Naive B cell (primary cell): ENCODE data around the gene DDX41. TPM values are rescaled to one million over a fixed set of nuclear protein-coding genes. Genes with fewer than 3 reads are reported as not detected.

Experiments
- ATAC-seq, 2 donors: fragments of 150-1000 bp; cut with Tn5 transposase; 2 replicates each; pipeline ENCODE4 v1.10.0; 2021; ENCODE audit warnings: low read depth in 2 of 2, mild to moderate bottlenecking in 2 of 2, moderate library complexity in 2 of 2
- DNase-seq: peaks from one replicate; pipeline ENCODE4 v3.0.0; 2022
- H3K27ac Mint-ChIP-seq, 6 donors: one replicate each; pipeline ENCODE4 v1.8.0; 2020 to 2022; ENCODE audit warnings: mild to moderate bottlenecking in 6 of 6, mixed read lengths in 6 of 6, moderate library complexity in 5 of 6, inconsistent platforms in 2 of 6
- H3K27me3 Mint-ChIP-seq, 3 donors: one replicate each; pipeline ENCODE4 v1.8.0; 2021 to 2022; ENCODE audit warnings: mixed read lengths in 3 of 3, mild to moderate bottlenecking in 1 of 3
- H3K36me3 Mint-ChIP-seq, 2 donors: one replicate each; pipeline ENCODE4 v1.8.0; 2020 to 2022; ENCODE audit warnings: mixed read lengths in 2 of 2, inconsistent platforms in 1 of 2, mild to moderate bottlenecking in 1 of 2
- H3K4me1 Mint-ChIP-seq, 3 donors: one replicate each; pipeline ENCODE4 v1.8.0; 2020 to 2022; ENCODE audit warnings: mixed read lengths in 3 of 3, inconsistent platforms in 1 of 3, mild to moderate bottlenecking in 1 of 3, moderate library complexity in 1 of 3
- H3K4me3 Mint-ChIP-seq, 8 donors: one replicate each; pipeline ENCODE4 v1.8.0; 2020 to 2022; ENCODE audit warnings: mild to moderate bottlenecking in 8 of 8, mixed read lengths in 8 of 8, moderate library complexity in 8 of 8, inconsistent platforms in 2 of 8
- H3K9me3 Mint-ChIP-seq, 7 donors: one replicate each; pipeline ENCODE4 v1.8.0; 2020 to 2022; ENCODE audit warnings: mixed read lengths in 7 of 7, mild to moderate bottlenecking in 5 of 7, inconsistent platforms in 2 of 7, moderate library complexity in 1 of 7
- polyA plus RNA-seq, 6 donors: library from polyadenylated mRNA; unstranded; fragments of 300-500 nt; fragmentation: Illumina TruSeq; gene quantifications; one replicate each; pipeline ENCODE4 v1.2.3, GENCODE V29; 2021; ENCODE audit warnings: low read depth in 6 of 6

DDX41 gene
- polyA plus RNA-seq, 6 donors from 2014 or later, result 25.8 to 72.8 (median 43.0) TPM

GRCh38 chr5:177515580-177515979, 1.2 kb downstream of the DDX41 start:
- peak overlapping the region; percentile 66 to 99 (median 92) for H3K4me3 Mint-ChIP-seq
- H3K9me3 Mint-ChIP-seq, result no peaks in the 10 kb centered on the region
- DNase-seq (no peak), ATAC-seq (no peak)
- H3K27ac Mint-ChIP-seq, result peak overlapping the region in 5 of 6 donors; percentile 15 to 83 (median 32)
- peaks cover 6 to 24% of the 10 kb centered on the region in 2 donors for H3K36me3 Mint-ChIP-seq
- H3K27me3 Mint-ChIP-seq, result no peaks in the 10 kb centered on the region
- peaks cover 45 to 68% (median 62%) of the 10 kb centered on the region in 3 donors for H3K4me1 Mint-ChIP-seq

DNA sequence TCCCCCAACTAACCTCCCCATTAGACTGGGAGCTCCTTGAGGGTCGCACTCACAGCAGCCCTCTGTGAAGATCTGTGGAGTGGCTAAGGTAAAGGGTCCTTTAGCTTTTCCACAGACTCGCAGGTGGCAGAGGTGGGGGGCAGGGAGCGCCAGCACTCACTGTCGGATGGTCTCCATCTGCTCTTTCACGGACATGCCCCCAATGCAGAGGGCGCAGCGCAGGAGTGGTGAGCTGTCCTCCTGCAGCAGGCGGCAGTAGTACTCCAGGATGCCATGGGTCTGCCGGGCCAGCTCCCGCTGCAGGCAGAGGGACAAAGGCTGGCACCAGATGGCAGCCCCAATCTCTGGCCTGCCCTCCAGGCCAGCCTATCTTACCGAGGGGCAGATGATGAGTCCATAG, 2.2 kb downstream of the DDX41 start:
- Mint-ChIP-seq H3K4me1 (peaks cover 47 to 68% (median 62%) of the 10 kb centered on the region in 3 donors), H3K36me3 (peaks cover 6 to 24% of the 10 kb centered on the region in 2 donors), H3K9me3 (no peaks in the 10 kb centered on the region), H3K27me3 (no peaks in the 10 kb centered on the region), H3K4me3 (peak overlapping the region in 3 of 8 donors; percentile 90 to 99 (median 95)), H3K27ac (peak overlapping the region in 1 of 6 donors; percentile 54)
- ATAC-seq (no peak), DNase-seq (no peak)

DNA sequence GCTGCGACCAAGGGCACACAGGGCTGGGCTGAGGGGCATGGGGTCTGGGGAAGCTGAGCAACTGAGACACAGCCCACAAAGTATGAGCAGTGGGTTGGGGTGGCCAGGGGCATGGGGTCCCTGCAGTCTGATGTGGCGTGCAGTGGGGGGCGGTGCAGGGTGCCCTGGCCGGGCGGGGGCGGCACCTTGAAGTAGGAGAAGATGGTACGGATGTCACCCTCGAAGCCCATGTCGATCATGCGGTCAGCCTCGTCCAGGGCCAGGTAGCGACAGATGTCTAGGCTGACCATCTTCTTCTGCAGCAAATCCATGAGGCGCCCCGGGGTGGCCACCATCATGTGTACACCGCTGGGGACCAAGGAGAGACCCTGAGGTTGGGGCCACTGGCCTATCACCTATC, 3.3 kb downstream of the DDX41 start:
- peak overlapping the region in 2 of 6 donors; percentile 54 to 56 for H3K27ac Mint-ChIP-seq
- peaks cover 6 to 24% of the 10 kb centered on the region in 2 donors for H3K36me3 Mint-ChIP-seq
- H3K9me3 Mint-ChIP-seq, result peaks cover 0 to 1% (median 0%) of the 10 kb centered on the region in 7 donors
- H3K4me1 Mint-ChIP-seq, result peaks cover 56 to 73% (median 65%) of the 10 kb centered on the region in 3 donors
- no peaks in the 10 kb centered on the region for H3K27me3 Mint-ChIP-seq
- ATAC-seq, result no peak
- DNase-seq, result no peak
- H3K4me3 Mint-ChIP-seq, result peak overlapping the region in 2 of 8 donors; percentile 50 to 59

DNA sequence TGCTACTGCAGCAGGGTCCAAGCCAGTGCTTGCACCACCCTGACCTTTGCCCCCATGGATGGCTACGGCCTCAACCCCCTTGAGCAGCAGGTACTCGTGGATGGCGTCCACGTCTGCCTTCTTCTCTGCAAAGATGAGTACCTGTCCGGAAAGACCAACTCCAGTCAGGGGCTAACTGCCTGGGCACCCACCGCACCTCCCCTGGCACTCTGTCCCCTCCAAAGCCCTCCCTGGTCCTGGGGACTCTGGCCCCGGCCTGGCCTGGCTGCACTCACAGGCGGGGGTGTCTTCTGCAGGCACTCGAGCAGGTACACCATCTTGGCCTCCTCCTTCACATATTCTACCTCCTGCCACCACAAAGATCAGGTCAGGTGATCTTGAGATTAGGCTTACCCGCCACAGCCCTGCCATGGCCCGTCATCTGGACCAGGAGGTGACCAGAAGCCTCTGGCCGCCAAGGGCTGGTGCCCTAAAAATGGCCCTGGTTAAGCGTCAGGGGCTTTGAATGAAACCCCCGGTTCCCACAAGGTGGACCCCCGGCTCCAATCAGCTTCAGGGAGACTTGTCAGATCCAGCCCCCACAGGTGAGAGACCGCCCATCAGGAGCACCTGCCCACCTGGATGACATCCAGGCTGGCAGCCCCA, 3.9 kb downstream of the DDX41 start:
- ATAC-seq (no peak), DNase-seq (no peak)
- Mint-ChIP-seq H3K27me3 (no peaks in the 10 kb centered on the region), H3K36me3 (peaks cover 7 to 27% of the 10 kb centered on the region in 2 donors), H3K4me3 (peak overlapping the region in 2 of 8 donors; percentile 25), H3K27ac (peak overlapping the region in 3 of 6 donors; percentile 33 to 72 (median 36)), H3K9me3 (peaks cover 0 to 1% (median 0%) of the 10 kb centered on the region in 7 donors), H3K4me1 (peaks cover 59 to 79% (median 69%) of the 10 kb centered on the region in 3 donors)

DNA sequence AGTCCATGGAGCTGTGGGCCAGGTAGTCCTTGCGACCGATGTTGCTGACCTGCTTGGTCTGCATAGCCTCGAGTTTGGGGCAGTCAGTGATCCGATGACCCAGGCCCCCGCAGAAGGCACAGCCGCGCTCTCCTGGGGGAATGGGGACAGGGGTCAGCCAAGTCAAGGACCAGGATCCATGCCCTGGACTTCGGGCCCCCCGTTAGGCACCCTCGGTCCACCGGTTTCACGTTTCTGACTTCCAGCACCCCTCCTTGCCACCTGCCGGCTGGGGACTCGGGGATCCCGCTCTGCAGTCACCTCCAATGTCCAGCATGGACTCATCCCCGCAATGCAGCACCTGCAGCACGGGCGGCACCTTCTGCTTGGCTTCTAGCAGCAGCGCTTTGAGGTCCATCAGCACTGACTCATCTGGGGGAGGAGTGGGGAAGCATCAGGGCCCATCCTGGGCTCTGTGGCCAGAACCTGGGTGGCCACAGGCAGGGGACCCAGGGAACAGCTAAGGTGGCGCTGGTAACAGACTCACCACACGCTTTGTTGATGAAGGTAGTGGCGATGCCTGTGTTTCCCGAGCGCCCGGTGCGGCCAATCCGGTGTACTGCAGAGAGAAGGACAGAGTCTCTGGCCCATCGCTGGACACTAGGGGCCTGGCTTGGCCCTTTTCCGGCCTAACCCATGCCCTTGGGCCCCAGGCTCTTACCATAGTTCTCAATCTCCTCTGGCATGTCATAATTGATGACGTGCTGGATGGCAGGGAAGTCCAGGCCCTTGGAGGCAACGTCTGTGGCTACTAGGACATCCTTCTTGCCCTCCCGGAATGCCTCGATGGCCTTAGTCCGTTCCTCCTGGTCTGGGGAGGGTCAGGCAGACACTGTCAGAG, 4.7 kb downstream of the DDX41 start:
- Mint-ChIP-seq H3K36me3 (peaks cover 15 to 30% of the 10 kb centered on the region in 2 donors), H3K4me3 (peak overlapping the region in 2 of 8 donors; percentile 53 to 91), H3K4me1 (peaks cover 62 to 81% (median 73%) of the 10 kb centered on the region in 3 donors), H3K27me3 (no peaks in the 10 kb centered on the region), H3K27ac (peak overlapping the region in 5 of 6 donors; percentile 95 to 99 (median 99)), H3K9me3 (peaks cover 0 to 1% (median 0%) of the 10 kb centered on the region in 7 donors)
- no peak for ATAC-seq
- no peak for DNase-seq

- peak overlapping the region in 7 of 8 donors; percentile 91 to 98 (median 94) for H3K4me3 Mint-ChIP-seq
- no peak for DNase-seq
- H3K9me3 Mint-ChIP-seq, result peaks cover 0 to 1% (median 0%) of the 10 kb centered on the region in 7 donors
- peak overlapping the region; percentile 93 to 99 (median 98) for H3K27ac Mint-ChIP-seq
- no peak for ATAC-seq
- H3K27me3 Mint-ChIP-seq, result no peaks in the 10 kb centered on the region
- H3K36me3 Mint-ChIP-seq, result peaks cover 17 to 24% of the 10 kb centered on the region in 2 donors
- H3K4me1 Mint-ChIP-seq, result peaks cover 59 to 75% (median 72%) of the 10 kb centered on the region in 3 donors
Observed at GRCh38 chr5:177511181-177511580, 5.6 kb downstream of the DDX41 start.

GRCh38 chr5:177510567-177511053, 6.2 kb downstream of the DDX41 start:
- peak overlapping the region; percentile 91 to 98 (median 95) for H3K4me3 Mint-ChIP-seq
- H3K27ac Mint-ChIP-seq, result peak overlapping the region; percentile 93 to 99 (median 98)
- H3K9me3 Mint-ChIP-seq, result peaks cover 0 to 1% (median 0%) of the 10 kb centered on the region in 7 donors
- DNase-seq, result peak; percentile 80
- peaks cover 17 to 24% of the 10 kb centered on the region in 2 donors for H3K36me3 Mint-ChIP-seq
- peaks cover 57 to 70% (median 70%) of the 10 kb centered on the region in 3 donors for H3K4me1 Mint-ChIP-seq
- H3K27me3 Mint-ChIP-seq, result no peaks in the 10 kb centered on the region
- peak; percentile 77 for ATAC-seq

- Mint-ChIP-seq H3K36me3 (peaks cover 17 to 24% of the 10 kb centered on the region in 2 donors), H3K9me3 (peaks cover 0 to 1% (median 0%) of the 10 kb centered on the region in 7 donors), H3K4me3 (peak overlapping the region; percentile 91 to 98 (median 95)), H3K4me1 (peaks cover 59 to 70% (median 70%) of the 10 kb centered on the region in 3 donors), H3K27ac (peak overlapping the region; percentile 93 to 99 (median 98)), H3K27me3 (no peaks in the 10 kb centered on the region)
- ATAC-seq, result peak; percentile 49 to 54
- peak; percentile 58 for DNase-seq
Observed at GRCh38 chr5:177509991-177510566, 6.7 kb downstream of the DDX41 start.

DNA sequence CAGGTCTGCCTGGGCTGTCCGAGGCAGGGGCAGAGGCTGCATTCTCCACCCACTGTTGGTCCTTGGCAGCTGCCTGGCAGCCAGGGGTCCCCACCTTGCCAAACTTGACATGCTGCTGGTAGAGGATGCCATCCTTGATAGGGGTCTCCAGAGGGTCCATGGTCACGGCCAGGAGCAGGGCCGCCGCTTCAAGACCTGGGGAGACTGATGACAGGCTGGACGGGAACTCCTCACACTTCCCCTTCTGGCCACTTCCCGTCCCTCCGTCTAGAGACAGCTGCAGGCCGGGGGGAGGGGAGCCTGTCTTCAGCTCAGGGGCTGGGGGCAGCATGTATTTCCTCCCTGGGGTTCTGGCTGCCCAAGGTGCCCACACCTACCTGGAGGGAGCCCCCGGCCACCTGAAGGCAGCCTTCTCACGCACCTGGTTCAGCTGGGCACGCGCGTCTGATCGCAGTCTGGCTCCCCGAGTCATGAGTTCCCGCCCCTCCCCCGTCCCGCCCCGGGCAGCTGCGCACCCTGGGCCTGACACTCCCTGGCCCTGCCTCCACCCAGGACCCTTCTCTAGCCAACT, 7.3 kb downstream of the DDX41 start, which contains the start of gene DOK3:
Gene DOK3 (minus strand): TSS at position 446 of the 571 bp plus-strand sequence. CDS start 286 bp downstream, at position 160.
- peak within 1 kb of the TSS; percentile 91 to 98 (median 95) for H3K4me3 Mint-ChIP-seq
- peak; percentile 17 to 24 for ATAC-seq
- no peaks in the 10 kb centered on the region for H3K27me3 Mint-ChIP-seq
- H3K36me3 Mint-ChIP-seq, result peaks cover 17 to 22% of the 10 kb centered on the region in 2 donors
- peaks cover 59 to 68% (median 66%) of the 10 kb centered on the region in 3 donors for H3K4me1 Mint-ChIP-seq
- H3K27ac Mint-ChIP-seq, result peak within 1 kb of the TSS; percentile 95 to 99 (median 98)
- DNase-seq, result peak; percentile 67
- H3K9me3 Mint-ChIP-seq, result peaks cover 0 to 1% (median 0%) of the 10 kb centered on the region in 7 donors

- Mint-ChIP-seq H3K4me1 (peaks cover 53 to 63% (median 62%) of the 10 kb centered on the region in 3 donors), H3K4me3 (peak overlapping the region; percentile 91 to 98 (median 95)), H3K27me3 (no peaks in the 10 kb centered on the region), H3K36me3 (peaks cover 16 to 17% of the 10 kb centered on the region in 2 donors), H3K27ac (peak overlapping the region; percentile 93 to 99 (median 98)), H3K9me3 (peaks cover 0 to 1% (median 0%) of the 10 kb centered on the region in 7 donors)
- ATAC-seq, result peak; percentile 45 to 46
- DNase-seq, result peak; percentile 71
Observed at GRCh38 chr5:177508837-177509236, 7.9 kb downstream of the DDX41 start.

- Mint-ChIP-seq H3K27ac (peak overlapping the region in 4 of 6 donors; percentile 72 to 99 (median 96)), H3K27me3 (no peaks in the 10 kb centered on the region), H3K4me3 (peak overlapping the region; percentile 91 to 98 (median 95)), H3K9me3 (peaks cover 0 to 1% (median 0%) of the 10 kb centered on the region in 7 donors), H3K36me3 (peaks cover 14 to 17% of the 10 kb centered on the region in 2 donors), H3K4me1 (peaks cover 52 to 65% (median 63%) of the 10 kb centered on the region in 3 donors)
- ATAC-seq (no peak), DNase-seq (no peak)
Observed at GRCh38 chr5:177508221-177508611, 8.5 kb downstream of the DDX41 start.

DNA sequence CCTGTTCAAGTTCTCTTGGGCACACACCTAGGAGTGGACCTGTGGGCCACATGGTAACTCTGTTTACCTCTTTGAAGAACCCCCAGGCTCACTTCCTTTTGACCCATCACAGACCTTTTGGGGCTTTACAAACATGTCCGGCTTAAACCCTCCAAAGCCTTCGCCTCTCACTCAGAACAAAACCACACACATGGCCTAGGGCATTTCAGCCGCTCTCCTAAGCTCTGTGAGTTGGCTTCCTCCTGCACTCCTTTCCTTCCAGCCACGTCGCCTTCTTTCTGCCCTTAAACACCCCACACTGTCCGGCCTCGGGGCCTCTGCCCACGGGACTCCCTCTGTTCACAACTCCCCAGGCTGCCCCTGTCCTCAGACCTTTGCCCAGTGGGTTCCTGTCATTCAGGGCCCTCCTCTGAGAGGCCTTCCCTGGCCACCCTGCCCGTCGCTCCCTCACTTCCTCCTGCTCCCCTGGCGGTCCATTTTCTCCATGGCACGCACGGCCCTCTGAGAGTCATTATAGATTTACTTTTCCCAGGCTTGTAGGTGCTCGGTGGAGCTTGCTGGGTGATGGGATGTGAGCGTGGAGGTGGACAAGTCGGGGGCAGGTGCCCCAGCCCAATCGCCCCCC, 9.1 kb downstream of the DDX41 start:
- peaks cover 52 to 68% (median 65%) of the 10 kb centered on the region in 3 donors for H3K4me1 Mint-ChIP-seq
- H3K4me3 Mint-ChIP-seq, result peak overlapping the region; percentile 91 to 98 (median 95)
- peaks cover 0 to 1% (median 0%) of the 10 kb centered on the region in 7 donors for H3K9me3 Mint-ChIP-seq
- DNase-seq (peak; percentile 37), ATAC-seq (no peak)
- H3K36me3 Mint-ChIP-seq, result peaks cover 17 to 18% of the 10 kb centered on the region in 2 donors
- H3K27ac Mint-ChIP-seq, result peak overlapping the region; percentile 66 to 95 (median 85)
- H3K27me3 Mint-ChIP-seq, result no peaks in the 10 kb centered on the region
